H54 (cell line): ENCODE data around the gene SLC25A23.

Source experiments
- DNase-seq: peaks from one replicate; pipeline ENCODE4 v3.0.0; 2011; ENCODE audit warnings: low spot score, mixed read lengths; ENCODE audit not compliant: insufficient read length
- FAIRE-seq: peaks from 3 replicates; lab custom pipeline; 2011; peaks lifted over from hg19 to GRCh38; lab: Jason Lieb, UNC
- POLR2A ChIP-seq: IDR thresholded peaks from 2 replicates; pipeline ENCODE4 v1.6.1; 2011; ENCODE audit warnings: low read depth, mild to moderate bottlenecking, low read length

SLC25A23 gene

DNA sequence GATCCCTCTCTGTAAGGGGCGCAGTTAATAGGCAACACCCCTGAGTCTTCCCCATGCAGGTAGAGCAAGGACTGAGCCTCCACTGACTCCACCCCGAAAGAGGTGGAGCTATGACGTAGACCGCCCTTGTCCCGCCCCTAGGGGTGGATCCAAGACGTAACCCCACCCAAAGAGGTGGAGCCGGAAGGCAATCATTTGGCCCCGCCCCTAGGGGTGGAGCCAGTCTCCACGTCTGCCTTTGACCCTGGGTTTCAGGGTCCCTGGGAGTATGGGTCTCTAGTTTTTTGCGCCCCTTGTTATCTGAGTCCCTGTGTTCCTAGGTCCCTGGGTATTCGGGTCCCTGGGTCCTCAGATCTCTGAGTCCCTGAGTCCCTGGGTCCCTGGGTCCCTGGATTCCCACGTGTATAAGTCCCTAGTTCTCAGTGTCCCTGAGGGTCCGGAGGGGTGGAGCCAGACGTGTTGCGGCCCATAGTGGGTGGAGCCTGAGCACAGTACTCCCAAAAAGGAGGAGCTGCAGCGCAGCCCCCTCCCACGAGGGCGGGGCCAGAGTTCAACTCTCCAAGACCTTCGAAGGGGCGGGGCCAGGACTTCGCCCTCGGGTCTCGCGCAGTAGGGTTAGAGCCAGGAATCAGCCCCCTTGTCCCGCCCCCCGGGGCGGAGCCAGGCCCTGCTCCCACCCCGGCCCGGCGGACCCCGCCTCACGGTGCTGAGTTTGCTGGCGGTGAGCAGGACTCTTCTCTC, 16.7 kb upstream of the SLC25A23 start:
- DNase-seq: no peak
- no peak for FAIRE-seq

DNA sequence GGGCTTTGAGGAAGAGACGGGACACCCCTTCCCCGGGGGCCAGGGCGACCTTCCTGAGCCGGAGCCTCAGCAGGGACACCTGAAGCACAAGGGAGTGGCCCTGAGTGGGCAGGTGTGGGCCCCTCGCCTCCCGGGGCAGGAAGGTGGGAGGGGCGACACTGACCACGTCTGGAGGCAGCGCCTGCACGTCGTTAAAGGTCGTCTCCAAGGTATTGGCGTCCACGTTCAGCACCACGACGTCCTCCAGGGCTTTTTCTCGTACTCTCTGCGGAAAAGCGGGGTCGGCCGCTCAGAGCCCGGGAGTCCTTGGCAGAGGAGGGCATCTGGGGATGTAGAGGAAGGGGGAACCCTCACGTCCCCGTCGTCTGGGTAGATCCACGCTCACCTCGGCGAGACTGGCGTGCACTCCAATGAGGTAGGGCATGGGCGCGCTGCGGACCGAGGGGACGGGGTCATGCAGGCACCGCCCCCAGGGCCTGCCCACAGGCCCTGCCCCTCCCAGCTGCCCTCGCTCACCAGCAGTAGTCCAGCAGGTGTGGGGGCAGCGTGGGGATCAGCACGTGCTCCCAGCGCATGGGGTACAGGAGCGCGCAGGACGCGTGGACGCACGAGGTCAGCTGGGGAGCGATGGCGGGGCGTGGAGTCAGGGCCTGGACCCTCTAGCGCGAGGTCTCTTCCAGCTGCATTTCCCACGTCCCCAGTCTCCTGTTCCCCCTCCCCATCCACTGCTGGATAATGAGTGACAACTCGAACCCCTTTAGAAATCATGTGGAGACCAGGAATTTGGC, 15.9 kb upstream of the SLC25A23 start:
- no peak for FAIRE-seq
- no peak for TF ChIP-seq POLR2A

More for the DNA sequence above, 16.7 kb upstream of the SLC25A23 start:
- TF ChIP-seq POLR2A: no peak

DNA sequence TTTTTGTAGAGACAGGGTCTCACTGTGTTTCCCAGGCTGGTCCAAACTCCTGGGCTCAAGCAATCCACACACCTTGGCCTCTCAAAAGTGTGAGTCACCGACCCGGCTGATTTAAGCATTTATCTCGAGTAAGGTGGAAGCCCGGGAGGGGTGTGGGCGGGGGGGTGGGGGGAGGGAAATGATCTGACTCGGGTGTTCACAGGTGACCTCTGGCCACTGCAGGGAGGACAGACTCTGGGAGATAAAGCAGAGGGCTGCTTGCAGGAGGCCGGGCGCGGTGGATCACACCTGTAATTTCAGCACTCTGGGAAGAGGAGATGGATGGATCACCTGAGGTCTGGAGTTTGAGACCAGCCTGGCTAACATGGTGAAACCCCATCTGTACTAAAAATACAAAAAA, 14.1 kb upstream of the SLC25A23 start:
- FAIRE-seq (no peak), DNase-seq (no peak)
- TF ChIP-seq POLR2A: no peak

More for the DNA sequence above, 15.9 kb upstream of the SLC25A23 start:
- DNase-seq: no peak

DNA sequence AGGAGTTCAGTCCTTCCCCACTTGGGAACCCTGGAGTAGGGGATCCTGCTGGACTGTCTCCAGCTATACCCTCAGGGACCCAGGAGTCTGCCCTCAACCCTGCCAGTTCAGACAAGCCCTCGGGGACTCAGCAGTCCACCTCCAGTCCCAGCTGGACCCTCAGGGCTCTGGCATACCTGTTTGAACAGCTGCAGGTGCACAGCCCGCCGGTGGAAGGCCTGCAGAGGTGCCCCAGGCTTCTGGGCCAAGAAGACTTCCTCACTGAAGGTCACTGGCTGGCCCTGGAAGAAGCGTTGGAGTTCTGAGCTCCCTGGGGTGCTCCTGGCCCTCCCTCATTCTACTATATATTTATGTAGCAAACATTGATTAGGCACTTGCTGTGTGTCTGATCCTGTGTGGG, 13.1 kb upstream of the SLC25A23 start:
- no peak for FAIRE-seq

DNA sequence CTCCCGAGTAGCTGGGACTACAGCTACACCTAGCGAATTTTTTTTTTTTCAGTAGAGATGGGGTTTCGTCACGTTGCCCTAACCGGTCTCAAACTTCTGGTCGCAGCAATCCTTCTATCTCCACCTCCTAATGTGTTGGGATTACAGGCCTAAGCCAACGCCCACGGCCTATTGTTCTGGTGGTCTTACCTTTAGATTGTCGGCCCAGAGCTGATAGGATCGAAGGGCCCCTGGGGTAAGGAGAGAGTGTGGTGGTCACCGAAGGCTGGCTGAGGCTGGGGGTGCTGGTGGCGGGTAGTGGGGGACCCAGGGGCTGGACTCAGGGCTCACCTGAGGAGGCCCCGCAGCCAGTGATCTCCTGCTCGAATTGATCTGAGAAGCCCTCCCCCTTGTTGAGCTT, 11.5 kb upstream of the SLC25A23 start:
- FAIRE-seq (no peak), DNase-seq (no peak)
- TF ChIP-seq POLR2A: no peak

More for the DNA sequence above, 13.1 kb upstream of the SLC25A23 start:
- no peak for TF ChIP-seq POLR2A
- DNase-seq: no peak

DNA sequence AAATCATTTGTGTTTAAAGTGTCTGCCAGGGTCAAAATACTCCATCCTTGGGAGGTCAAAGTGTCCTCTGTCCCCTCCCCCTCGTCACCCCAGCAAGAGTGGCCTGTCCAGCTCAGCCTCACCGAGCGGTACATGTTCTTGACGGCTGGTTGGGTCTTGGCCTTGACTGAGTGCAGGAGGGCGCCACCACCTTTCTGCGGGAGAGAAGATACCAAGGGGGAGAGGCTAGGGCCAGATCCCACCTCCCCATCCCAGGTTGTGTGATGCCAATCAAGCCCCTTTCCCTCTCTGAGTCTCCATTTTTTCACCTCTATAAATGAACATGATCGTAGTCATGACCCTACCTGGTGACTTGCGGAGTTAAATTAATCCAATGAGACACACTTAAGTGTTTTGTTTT, 10.6 kb upstream of the SLC25A23 start:
- no peak for TF ChIP-seq POLR2A

DNA sequence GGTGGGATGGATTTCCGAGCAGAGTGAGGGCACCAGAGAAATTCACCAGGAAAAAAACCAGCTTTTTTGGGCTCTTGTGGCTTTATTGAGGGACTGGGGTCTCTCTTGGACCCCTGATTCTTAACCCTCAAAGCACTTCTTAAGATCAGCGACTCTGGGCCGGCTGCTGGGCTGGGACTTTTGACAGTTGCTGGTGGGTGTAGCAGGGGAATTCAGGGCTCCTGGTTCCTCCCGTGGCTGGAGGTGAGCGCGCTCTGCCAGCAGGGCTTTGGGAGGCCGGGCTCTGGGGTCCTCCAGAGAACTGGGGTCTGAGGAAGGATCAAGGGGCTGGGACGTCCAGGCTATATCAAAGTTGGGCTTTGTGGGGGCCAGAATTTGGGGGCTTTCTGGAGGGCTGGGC, 7.8 kb upstream of the SLC25A23 start:
- DNase-seq (no peak), FAIRE-seq (no peak)
- TF ChIP-seq POLR2A: no peak

More for the DNA sequence above, 10.6 kb upstream of the SLC25A23 start:
- DNase-seq (no peak), FAIRE-seq (no peak)

DNA sequence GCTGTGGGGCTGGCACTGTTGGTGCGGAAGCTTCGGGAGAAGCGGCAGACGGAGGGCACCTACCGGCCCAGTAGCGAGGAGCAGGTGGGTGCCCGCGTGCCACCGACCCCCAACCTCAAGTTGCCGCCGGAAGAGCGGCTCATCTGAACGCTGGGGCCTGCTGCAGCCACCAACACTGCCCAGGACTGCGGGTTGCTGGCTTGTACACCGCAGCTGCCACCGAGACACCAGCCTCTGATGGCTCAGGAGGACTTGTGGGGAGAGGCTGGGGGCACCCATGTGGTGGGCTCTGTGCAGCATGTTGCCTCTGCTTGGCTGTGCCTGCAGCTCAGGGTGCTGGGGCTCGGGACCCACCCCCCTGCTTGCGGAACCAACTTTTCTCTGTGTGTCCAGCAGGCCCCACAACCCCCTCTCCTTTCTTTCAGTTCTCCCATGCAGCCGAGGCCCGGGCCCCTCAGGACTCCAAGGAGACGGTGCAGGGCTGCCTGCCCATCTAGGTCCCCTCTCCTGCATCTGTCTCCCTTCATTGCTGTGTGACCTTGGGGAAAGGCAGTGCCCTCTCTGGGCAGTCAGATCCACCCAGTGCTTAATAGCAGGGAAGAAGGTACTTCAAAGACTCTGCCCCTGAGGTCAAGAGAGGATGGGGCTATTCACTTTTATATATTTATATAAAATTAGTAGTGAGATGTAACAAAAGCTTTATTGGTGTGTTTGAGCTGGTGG, 7.1 kb upstream of the SLC25A23 start:
- FAIRE-seq (no peak), DNase-seq (no peak)
- TF ChIP-seq POLR2A: no peak

DNA sequence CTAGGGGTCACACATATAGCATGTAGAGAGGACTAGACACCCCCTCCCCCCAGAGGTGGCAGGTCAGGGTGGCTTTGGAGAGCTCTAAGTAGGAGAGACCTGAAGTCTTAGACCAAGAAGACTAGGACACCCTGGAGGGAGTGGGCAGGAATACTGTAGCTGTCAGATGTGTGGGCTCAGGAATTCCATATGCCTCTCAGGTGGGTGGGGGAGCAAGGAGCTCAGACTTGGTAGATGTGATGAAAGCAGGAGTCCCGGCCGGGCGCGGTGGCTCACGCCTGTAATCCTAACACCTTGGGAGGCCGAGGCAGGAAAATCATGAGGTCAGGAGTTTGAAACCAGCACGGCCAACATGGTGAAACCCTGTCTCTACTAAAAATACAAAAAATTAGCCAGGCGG, 6.1 kb upstream of the SLC25A23 start:
- FAIRE-seq: no peak
- DNase-seq: no peak
- no peak for TF ChIP-seq POLR2A

DNA sequence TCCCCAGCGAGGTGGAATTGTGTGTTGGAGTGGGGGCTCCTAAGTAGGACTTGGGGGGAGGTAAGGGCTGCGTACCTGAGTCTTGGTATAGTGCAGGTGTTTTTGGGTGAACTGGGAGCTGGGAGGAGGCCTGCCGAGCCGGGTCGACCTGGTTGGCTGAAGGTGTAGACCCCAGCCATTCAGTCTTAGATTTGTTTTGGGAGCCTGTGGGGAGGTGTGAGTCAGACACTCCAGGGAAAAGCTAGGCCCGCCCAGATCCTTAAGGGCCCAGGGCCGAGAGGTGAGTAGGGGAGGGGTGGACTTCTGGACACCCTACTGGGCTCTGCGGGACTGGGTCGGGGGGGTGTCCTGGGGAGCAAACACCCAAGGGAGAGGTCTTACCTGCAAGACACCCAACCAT, 5.4 kb upstream of the SLC25A23 start:
- FAIRE-seq (no peak), DNase-seq (peak; percentile 59)
- TF ChIP-seq POLR2A: no peak

DNA sequence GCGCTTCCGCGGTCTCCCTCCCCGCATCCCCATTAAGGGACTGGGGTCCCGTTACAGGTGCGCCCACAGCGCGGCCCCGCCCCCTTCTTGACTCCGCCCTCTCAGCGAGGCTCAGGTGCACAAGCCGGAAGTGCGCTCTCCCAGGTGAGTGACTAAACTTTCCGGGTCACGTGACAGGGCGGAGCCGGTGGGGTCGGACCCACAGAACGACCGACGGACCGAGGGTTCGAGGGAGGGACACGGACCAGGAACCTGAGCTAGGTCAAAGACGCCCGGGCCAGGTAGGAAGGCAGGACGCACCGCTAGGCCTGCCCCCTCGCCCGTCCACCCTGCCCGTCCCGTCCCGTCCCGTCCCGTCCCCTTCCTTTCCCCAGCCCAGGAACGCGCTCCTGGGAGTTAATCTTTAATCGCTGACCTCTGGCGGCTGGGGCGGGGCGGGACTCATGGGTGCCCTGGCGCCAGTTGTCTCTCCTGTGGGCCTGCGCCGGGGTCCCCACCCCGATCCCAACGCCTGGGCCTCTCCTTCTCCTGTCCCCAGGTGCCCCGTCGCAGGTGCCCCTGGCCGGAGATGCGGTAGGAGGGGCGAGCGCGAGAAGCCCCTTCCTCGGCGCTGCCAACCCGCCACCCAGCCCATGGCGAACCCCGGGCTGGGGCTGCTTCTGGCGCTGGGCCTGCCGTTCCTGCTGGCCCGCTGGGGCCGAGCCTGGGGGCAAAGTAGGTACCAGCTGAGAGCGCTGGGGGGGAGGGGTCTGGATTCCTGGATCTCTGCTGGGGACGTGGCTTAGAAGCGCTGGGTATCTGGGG, 4.7 kb upstream of the SLC25A23 start, which contains the start of gene CRB3:
CRB3 (plus strand) TSS at position 202 of the 804 bp plus-strand sequence; CDS start at position 633, 431 bp downstream.
- DNase-seq (no peak), FAIRE-seq (no peak)
- TF ChIP-seq POLR2A: no peak

DNA sequence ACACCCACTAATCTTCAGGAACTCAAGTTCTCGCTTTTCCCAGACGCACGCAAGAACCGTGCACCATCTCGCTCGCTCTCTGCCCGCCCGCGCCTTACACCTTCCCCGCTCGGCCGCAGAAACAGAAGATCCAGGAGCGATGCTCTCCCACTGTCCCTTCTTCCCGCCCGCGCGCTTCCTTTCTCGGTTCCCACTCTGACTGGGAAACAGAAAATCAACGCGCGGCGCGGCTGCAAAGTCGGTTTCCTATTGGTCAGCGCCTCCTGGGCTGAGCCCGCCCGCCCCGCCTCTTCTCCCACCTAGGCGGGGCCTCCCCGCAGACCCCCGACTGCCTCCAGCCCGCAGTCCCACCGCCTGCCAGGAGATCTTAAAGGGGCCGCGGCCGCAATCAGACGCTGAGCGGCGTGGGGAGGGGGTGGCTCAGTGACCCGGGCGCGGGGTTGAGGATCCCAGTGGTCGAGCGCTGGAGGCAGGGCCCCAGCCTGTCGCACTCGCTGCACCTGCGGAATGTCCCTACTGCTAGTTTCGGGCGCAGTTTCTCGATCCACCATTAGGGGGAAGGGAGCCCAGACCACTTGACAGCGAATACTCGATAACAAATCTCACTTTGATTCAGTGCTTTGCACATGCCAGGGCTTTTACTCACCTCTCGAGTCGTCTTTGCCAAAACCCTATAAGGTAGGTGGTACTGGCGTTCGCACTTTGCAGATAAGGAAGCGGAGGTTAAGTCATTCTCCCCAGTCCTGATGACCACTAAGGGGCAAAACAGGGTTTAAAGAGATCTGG, 700 bp upstream of the SLC25A23 start:
- no peak for TF ChIP-seq POLR2A
- peak; percentile 61 for FAIRE-seq
- peak; percentile 94 for DNase-seq
